Left forelimb (tissue), 1 donor: ENCODE data around the gene SELENOS.

Experiments used
- DNase-seq: peaks from one replicate; pipeline ENCODE4 v3.0.0-alpha.2; 2018; ENCODE audit warnings: low spot score

Gene SELENOS

GRCh38 chr15:101276501-101277037 is 716 bp downstream of the SELENOS start:
- no peak for DNase-seq

- no peak for DNase-seq
Observed at GRCh38 chr15:101275018-101275417, 2.3 kb downstream of the SELENOS start.

- DNase-seq = no peak
Observed at GRCh38 chr15:101273534-101273933, 3.8 kb downstream of the SELENOS start.

GRCh38 chr15:101272584-101272983 is 4.7 kb downstream of the SELENOS start:
- no peak for DNase-seq

- no peak for DNase-seq
Observed at GRCh38 chr15:101269479-101270223, 7.6 kb downstream of the SELENOS start.

GRCh38 chr15:101267320-101268104 is 9.8 kb downstream of the SELENOS start:
- no peak for DNase-seq

- peak; percentile 57 for DNase-seq
Observed at GRCh38 chr15:101266787-101267186, 10.5 kb downstream of the SELENOS start.

- no peak for DNase-seq
Observed at GRCh38 chr15:101266034-101266433, 11.3 kb downstream of the SELENOS start.

GRCh38 chr15:101264911-101265641 is 12.2 kb downstream of the SELENOS start:
- DNase-seq = peak; percentile 23

GRCh38 chr15:101264011-101264410 is 13.3 kb downstream of the SELENOS start:
- DNase-seq = peak; percentile 25

GRCh38 chr15:101262551-101262950 is 14.7 kb downstream of the SELENOS start:
- no peak for DNase-seq

GRCh38 chr15:101258238-101259144 is 18.8 kb downstream of the SELENOS start:
- no peak for DNase-seq

GRCh38 chr15:101256757-101257156 is 20.5 kb downstream of the SELENOS start:
- no peak for DNase-seq

- DNase-seq = peak; percentile 70
Observed at GRCh38 chr15:101255615-101256241, 21.6 kb downstream of the SELENOS start.

- no peak for DNase-seq
Observed at GRCh38 chr15:101255051-101255395, 22.3 kb downstream of the SELENOS start.

GRCh38 chr15:101254157-101255050 is 22.9 kb downstream of the SELENOS start:
- DNase-seq = peak; percentile 60

GRCh38 chr15:101252836-101253235 is 24.4 kb downstream of the SELENOS start:
- peak; percentile 8 for DNase-seq

GRCh38 chr15:101251830-101252820 is 25.2 kb downstream of the SELENOS start, which contains the start of gene CHSY1:
Gene CHSY1 (minus strand): TSS chr15:101252048. CDS start chr15:101251456, 592 bp downstream.
- peak; percentile 95 for DNase-seq
